Naive B cell (primary cell): ENCODE measurements around the gene PREB. TPM values are rescaled to one million over a fixed set of nuclear protein-coding genes. Genes with fewer than 3 reads are reported as not detected.
"Not testable (repeated sequence)": the region's sequence is repeated elsewhere in the genome, so short reads cannot be mapped to it uniquely, and the experiment has no call there.

Experiments
- ATAC-seq, 2 donors: fragments of 150-1000 bp; cut with Tn5 transposase; 2 replicates each; pipeline ENCODE4 v1.10.0; 2021; ENCODE audit warnings: low read depth in 2 of 2, mild to moderate bottlenecking in 2 of 2, moderate library complexity in 2 of 2
- DNase-seq: peaks from one replicate; pipeline ENCODE4 v3.0.0; 2022
- H3K27ac Mint-ChIP-seq, 6 donors: one replicate each; pipeline ENCODE4 v1.8.0; 2020 to 2022; ENCODE audit warnings: mild to moderate bottlenecking in 6 of 6, mixed read lengths in 6 of 6, moderate library complexity in 5 of 6, inconsistent platforms in 2 of 6
- H3K27me3 Mint-ChIP-seq, 3 donors: one replicate each; pipeline ENCODE4 v1.8.0; 2021 to 2022; ENCODE audit warnings: mixed read lengths in 3 of 3, mild to moderate bottlenecking in 1 of 3
- H3K36me3 Mint-ChIP-seq, 2 donors: one replicate each; pipeline ENCODE4 v1.8.0; 2020 to 2022; ENCODE audit warnings: mixed read lengths in 2 of 2, inconsistent platforms in 1 of 2, mild to moderate bottlenecking in 1 of 2
- H3K4me1 Mint-ChIP-seq, 3 donors: one replicate each; pipeline ENCODE4 v1.8.0; 2020 to 2022; ENCODE audit warnings: mixed read lengths in 3 of 3, inconsistent platforms in 1 of 3, mild to moderate bottlenecking in 1 of 3, moderate library complexity in 1 of 3
- H3K4me3 Mint-ChIP-seq, 8 donors: one replicate each; pipeline ENCODE4 v1.8.0; 2020 to 2022; ENCODE audit warnings: mild to moderate bottlenecking in 8 of 8, mixed read lengths in 8 of 8, moderate library complexity in 8 of 8, inconsistent platforms in 2 of 8
- H3K9me3 Mint-ChIP-seq, 7 donors: one replicate each; pipeline ENCODE4 v1.8.0; 2020 to 2022; ENCODE audit warnings: mixed read lengths in 7 of 7, mild to moderate bottlenecking in 5 of 7, inconsistent platforms in 2 of 7, moderate library complexity in 1 of 7
- polyA plus RNA-seq, 6 donors: library from polyadenylated mRNA; unstranded; fragments of 300-500 nt; fragmentation: Illumina TruSeq; gene quantifications; one replicate each; pipeline ENCODE4 v1.2.3, GENCODE V29; 2021; ENCODE audit warnings: low read depth in 6 of 6

The PREB gene
- polyA plus RNA-seq, 6 donors from 2014 or later = 51.0 to 101 (median 56.2) TPM

- no peaks in the 10 kb centered on the region for H3K36me3 Mint-ChIP-seq
- peak overlapping the region in 1 of 8 donors; percentile 15 for H3K4me3 Mint-ChIP-seq
- no peak overlapping the region for H3K27ac Mint-ChIP-seq
- H3K27me3 Mint-ChIP-seq = peaks cover 12 to 40% (median 18%) of the 10 kb centered on the region in 3 donors
- ATAC-seq (no peak), DNase-seq (no peak)
- peaks cover 0 to 8% (median 0%) of the 10 kb centered on the region in 3 donors for H3K4me1 Mint-ChIP-seq
- H3K9me3 Mint-ChIP-seq = peaks cover 0 to 3% (median 0%) of the 10 kb centered on the region in 7 donors
Measured at GRCh38 chr2:27115519-27115918, 18.9 kb downstream of the PREB start.

DNA sequence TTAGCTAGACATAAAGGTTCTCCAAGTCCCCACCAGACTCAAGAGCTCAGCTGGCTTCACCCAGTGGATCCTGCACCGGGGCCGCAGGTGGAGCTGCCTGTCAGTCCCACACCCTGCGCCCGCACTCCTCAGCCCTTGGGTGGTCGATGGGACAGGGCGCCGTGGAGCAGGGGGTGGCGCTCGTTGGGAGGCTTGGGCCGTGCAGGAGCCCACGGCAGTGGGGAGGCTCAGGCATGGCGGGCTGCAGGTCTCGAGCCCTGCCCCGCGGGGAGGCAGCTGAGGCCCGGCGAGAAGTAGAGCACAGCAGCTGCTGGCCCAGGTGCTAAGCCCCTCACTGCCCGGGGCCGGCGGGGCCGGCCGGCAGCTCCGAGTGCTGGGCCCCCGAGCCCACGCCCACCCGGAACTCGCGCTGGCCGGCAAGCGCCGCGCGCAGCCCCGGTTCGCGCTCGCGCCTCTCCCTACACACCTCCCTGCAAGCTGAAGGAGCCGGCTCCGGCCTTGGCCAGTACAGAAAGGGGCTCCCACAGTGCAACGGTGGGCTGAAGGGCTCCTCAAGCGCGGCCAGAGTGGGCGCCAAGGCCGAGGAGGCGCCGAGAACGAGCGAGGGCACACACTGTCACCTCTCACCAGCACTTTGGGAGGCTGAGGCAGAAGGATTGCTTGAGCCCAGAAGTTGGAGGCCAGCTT lies 22.9 kb downstream of the PREB start:
- not testable (repeated sequence) for H3K4me1 Mint-ChIP-seq

GRCh38 chr2:27110603-27111352 lies 23.7 kb downstream of the PREB start:
- H3K27ac Mint-ChIP-seq = peak overlapping the region in 1 of 6 donors; percentile 2

More for the DNA sequence above, 22.9 kb downstream of the PREB start:
- not testable (repeated sequence) for H3K27me3 Mint-ChIP-seq, H3K9me3 Mint-ChIP-seq, H3K27ac Mint-ChIP-seq, ATAC-seq, DNase-seq, H3K36me3 Mint-ChIP-seq, H3K4me3 Mint-ChIP-seq

GRCh38 chr2:27109083-27109482 lies 25.4 kb downstream of the PREB start:
- ATAC-seq (no peak), DNase-seq (no peak)
- no peaks in the 10 kb centered on the region for H3K4me1 Mint-ChIP-seq
- H3K9me3 Mint-ChIP-seq = no peaks in the 10 kb centered on the region
- H3K4me3 Mint-ChIP-seq = no peak overlapping the region
- H3K27me3 Mint-ChIP-seq = peaks cover 3 to 8% (median 6%) of the 10 kb centered on the region in 3 donors
- no peaks in the 10 kb centered on the region for H3K36me3 Mint-ChIP-seq
- no peak overlapping the region for H3K27ac Mint-ChIP-seq

More at GRCh38 chr2:27110603-27111352, 23.7 kb downstream of the PREB start:
- not testable (repeated sequence) for H3K36me3 Mint-ChIP-seq, H3K4me3 Mint-ChIP-seq, H3K27me3 Mint-ChIP-seq, ATAC-seq, DNase-seq, H3K4me1 Mint-ChIP-seq, H3K9me3 Mint-ChIP-seq

GRCh38 chr2:27108221-27108620 lies 26.2 kb downstream of the PREB start:
- no peak overlapping the region for H3K27ac Mint-ChIP-seq
- H3K36me3 Mint-ChIP-seq = no peaks in the 10 kb centered on the region
- no peaks in the 10 kb centered on the region for H3K4me1 Mint-ChIP-seq
- H3K9me3 Mint-ChIP-seq = no peaks in the 10 kb centered on the region
- ATAC-seq (no peak), DNase-seq (no peak)
- H3K4me3 Mint-ChIP-seq = no peak overlapping the region
- H3K27me3 Mint-ChIP-seq = peaks cover 5 to 8% (median 6%) of the 10 kb centered on the region in 3 donors

DNA sequence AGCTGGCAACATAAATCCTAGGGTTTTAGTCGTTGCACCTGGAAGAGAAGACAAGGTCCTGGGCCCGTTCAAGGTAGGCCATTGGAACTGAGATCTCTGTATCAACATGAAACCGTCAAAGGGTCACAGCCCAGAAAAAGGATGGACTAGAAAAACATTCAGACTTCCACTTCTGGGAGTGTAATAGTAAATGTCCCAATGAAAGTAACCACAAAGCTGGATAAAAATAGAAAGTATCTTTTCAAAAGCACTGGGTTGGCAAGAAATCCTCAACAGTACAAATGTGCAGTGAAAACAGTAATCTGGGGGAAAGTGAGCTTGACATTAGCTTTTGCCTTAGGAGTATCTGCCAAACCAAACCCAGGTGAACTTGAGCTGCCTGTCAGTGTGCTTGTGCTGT lies 28.5 kb downstream of the PREB start:
- Mint-ChIP-seq H3K36me3 (no peaks in the 10 kb centered on the region), H3K4me3 (no peak overlapping the region), H3K27me3 (peaks cover 5 to 8% (median 6%) of the 10 kb centered on the region in 3 donors), H3K27ac (peak overlapping the region in 1 of 6 donors; percentile 14), H3K9me3 (no peaks in the 10 kb centered on the region), H3K4me1 (no peaks in the 10 kb centered on the region)
- no peak for ATAC-seq
- no peak for DNase-seq

GRCh38 chr2:27102329-27102728 lies 32.1 kb downstream of the PREB start:
- ATAC-seq = no peak
- peaks cover 0 to 3% of the 10 kb centered on the region in 2 donors for H3K36me3 Mint-ChIP-seq
- H3K27ac Mint-ChIP-seq = no peak overlapping the region
- DNase-seq = no peak
- no peaks in the 10 kb centered on the region for H3K9me3 Mint-ChIP-seq
- peaks cover 5 to 8% (median 6%) of the 10 kb centered on the region in 3 donors for H3K27me3 Mint-ChIP-seq
- no peaks in the 10 kb centered on the region for H3K4me1 Mint-ChIP-seq
- H3K4me3 Mint-ChIP-seq = no peak overlapping the region

DNA sequence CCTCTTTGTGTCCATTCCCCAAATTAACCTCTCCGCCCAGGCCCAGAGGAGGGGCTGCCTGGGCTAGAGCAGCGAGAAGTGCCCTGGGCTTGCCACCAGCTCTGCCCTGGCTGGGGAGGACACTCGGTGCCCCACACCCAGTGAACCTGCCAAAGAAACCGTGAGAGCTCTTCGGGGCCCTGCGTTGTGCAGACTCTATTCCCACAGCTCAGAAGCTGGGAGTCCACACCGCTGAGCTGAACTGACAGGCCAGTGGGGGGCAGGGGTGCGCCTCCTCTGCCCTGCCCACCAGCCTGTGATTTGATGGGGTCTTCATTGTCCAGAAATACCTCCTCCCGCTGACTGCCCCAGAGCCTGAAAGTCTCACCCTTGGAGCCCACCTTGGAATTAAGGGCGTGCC lies 34.4 kb downstream of the PREB start:
- DNase-seq (no peak), ATAC-seq (no peak)
- Mint-ChIP-seq H3K4me3 (no peak overlapping the region), H3K27me3 (peaks cover 5 to 6% (median 5%) of the 10 kb centered on the region in 3 donors), H3K27ac (no peak overlapping the region), H3K36me3 (peaks cover 0 to 3% of the 10 kb centered on the region in 2 donors), H3K9me3 (no peaks in the 10 kb centered on the region), H3K4me1 (peaks cover 14 to 17% (median 15%) of the 10 kb centered on the region in 3 donors)

DNA sequence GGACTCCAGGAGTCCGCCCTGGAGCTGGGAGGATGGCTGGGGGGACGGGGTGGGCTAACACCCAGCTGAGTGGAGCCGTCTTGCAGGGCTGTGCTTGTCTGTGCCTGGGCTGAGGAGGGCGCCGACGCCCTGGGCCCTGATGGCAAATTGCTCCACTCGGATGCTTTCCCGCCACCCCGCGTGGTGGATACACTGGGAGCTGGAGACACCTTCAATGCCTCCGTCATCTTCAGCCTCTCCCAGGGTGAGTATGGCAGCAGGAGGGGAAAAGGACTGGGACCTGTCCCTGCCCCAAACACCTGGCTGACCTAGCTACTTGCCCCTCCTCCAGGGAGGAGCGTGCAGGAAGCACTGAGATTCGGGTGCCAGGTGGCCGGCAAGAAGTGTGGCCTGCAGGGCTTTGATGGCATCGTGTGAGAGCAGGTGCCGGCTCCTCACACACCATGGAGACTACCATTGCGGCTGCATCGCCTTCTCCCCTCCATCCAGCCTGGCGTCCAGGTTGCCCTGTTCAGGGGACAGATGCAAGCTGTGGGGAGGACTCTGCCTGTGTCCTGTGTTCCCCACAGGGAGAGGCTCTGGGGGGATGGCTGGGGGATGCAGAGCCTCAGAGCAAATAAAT lies 35.0 kb downstream of the PREB start:
- Mint-ChIP-seq H3K4me1 (peaks cover 14 to 17% (median 15%) of the 10 kb centered on the region in 3 donors), H3K36me3 (peaks cover 0 to 3% of the 10 kb centered on the region in 2 donors), H3K4me3 (no peak overlapping the region), H3K27ac (no peak overlapping the region), H3K27me3 (peaks cover 3 to 5% (median 4%) of the 10 kb centered on the region in 3 donors), H3K9me3 (no peaks in the 10 kb centered on the region)
- no peak for DNase-seq
- no peak for ATAC-seq

DNA sequence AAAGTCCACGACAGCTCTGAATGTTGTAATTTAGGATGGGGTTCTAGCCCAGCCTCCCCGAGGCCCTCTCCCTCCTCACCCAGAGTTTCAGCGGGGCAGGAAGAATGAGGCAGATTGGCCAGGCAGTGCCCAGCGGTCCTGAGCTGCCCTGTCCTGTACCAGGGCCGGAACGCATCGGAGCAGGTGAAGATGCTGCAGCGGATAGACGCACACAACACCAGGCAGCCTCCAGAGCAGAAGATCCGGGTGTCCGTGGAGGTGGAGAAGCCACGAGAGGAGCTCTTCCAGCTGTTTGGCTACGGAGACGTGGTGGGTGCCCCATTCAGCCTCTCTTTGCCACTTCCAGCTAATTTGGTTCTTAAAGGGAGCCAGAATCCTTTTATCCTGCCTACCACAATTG lies 37.1 kb downstream of the PREB start:
- peak overlapping the region in 1 of 8 donors; percentile 12 for H3K4me3 Mint-ChIP-seq
- DNase-seq = no peak
- H3K27ac Mint-ChIP-seq = no peak overlapping the region
- H3K4me1 Mint-ChIP-seq = peaks cover 14 to 17% (median 15%) of the 10 kb centered on the region in 3 donors
- ATAC-seq = no peak
- peaks cover 0 to 3% of the 10 kb centered on the region in 2 donors for H3K36me3 Mint-ChIP-seq
- H3K9me3 Mint-ChIP-seq = no peaks in the 10 kb centered on the region
- no peaks in the 10 kb centered on the region for H3K27me3 Mint-ChIP-seq

DNA sequence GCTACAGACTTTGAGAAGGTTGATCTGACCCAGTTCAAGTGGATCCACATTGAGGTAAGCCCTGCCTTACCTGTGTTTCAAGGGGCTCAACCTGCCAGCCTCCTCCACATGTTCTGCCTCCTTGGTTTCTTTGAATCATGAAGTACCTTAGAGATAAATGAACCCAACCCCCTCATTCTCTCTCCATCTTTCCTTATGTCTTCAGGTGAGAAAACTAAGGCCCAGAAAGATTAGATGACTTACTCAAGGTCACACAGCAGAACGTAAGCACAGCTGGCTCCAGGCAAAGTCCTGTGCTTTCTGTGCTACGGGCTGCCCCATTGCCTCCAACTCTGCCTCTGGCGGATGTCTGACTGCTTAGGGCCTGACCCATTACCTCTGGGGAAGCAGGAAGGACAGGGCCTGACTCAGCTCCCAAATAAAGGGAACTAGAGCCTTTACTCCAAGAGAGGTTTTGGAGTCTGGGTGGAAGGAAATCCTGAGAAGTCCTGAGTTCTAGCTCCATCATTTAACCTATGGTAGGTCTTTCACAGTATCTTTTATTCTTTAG lies 37.6 kb downstream of the PREB start:
- H3K27ac Mint-ChIP-seq = no peak overlapping the region
- H3K27me3 Mint-ChIP-seq = no peaks in the 10 kb centered on the region
- ATAC-seq (no peak), DNase-seq (no peak)
- H3K36me3 Mint-ChIP-seq = peaks cover 0 to 3% of the 10 kb centered on the region in 2 donors
- peaks cover 14 to 17% (median 15%) of the 10 kb centered on the region in 3 donors for H3K4me1 Mint-ChIP-seq
- peak overlapping the region in 5 of 8 donors; percentile 19 to 81 (median 68) for H3K4me3 Mint-ChIP-seq
- H3K9me3 Mint-ChIP-seq = no peaks in the 10 kb centered on the region

DNA sequence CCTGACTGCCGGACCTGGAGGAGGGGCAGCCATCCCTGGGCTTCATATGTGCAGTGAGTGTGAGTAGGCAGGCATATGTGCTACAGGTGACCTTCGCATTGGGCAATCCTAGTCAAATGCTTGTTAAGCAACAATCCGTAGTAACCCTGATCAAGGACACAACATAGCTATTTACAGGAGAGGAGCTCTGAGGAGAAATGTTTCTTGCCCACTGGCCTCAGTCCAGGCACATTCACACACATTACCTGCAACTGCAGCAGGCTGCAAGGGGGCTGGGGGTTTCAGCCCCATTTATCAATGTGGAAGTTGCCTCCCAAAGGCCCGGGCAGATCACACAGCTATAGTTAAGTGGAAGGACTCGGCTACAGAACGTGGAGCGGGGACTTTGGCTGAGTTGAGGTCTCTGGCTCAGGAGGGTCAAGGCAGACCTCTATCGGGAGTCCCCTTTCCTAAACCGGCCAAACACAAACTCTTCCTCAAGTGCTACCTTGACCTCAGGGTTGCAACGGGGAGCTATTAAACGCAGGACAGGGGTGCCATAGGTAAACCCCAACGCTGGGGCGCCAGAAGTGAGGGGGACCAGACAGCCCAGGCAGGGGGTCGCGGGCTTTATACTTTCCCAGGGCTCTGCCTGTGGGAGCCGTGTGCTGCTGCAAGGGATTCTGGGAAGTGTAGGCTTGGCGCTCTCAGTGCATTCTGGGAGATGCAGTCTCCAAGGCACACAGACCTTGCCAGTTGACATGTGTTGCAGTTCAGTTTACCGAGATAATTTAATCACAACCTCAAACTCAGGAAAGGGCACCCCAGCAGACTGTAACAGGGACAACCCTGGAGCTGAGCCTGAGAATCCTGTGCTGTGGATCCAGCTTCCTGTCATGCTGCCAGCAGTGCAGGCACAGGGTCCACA lies 38.4 kb downstream of the PREB start:
- H3K9me3 Mint-ChIP-seq = no peaks in the 10 kb centered on the region
- H3K4me3 Mint-ChIP-seq = peak overlapping the region; percentile 55 to 91 (median 80)
- no peaks in the 10 kb centered on the region for H3K27me3 Mint-ChIP-seq
- DNase-seq (peak; percentile 35), ATAC-seq (peak; percentile 87 to 88)
- peak overlapping the region in 1 of 6 donors; percentile 44 for H3K27ac Mint-ChIP-seq
- peaks cover 0 to 3% of the 10 kb centered on the region in 2 donors for H3K36me3 Mint-ChIP-seq
- H3K4me1 Mint-ChIP-seq = peaks cover 14 to 17% (median 15%) of the 10 kb centered on the region in 3 donors
